8988T (cell line): ENCODE data around the gene PAXIP1.
"Not testable (repeated sequence)": the region's sequence is repeated elsewhere in the genome, so short reads cannot be mapped to it uniquely, and the experiment has no call there.

Source experiments
- DNase-seq: peaks from one replicate; pipeline ENCODE4 v3.0.0; 2011

PAXIP1 gene

DNA sequence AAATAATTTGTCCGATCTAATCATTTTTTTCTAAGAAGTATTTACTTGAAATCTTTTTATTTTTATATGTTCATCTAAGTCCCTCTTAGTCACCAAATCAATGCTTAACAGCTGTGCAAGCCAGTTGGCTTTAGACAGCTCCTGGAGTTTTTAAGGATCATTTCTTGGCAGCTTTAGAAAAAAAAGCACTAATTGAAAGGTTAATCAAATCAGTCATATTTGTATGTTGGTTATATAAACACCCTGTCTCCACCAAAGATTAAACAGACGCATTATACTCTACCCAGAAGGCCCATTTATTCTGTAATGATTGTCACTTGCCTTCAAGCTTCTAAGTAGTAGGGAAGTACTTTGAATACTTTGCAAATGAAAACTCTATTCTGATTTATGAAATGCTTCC lies 60.2 kb downstream of the PAXIP1 start:
- no peak for DNase-seq

DNA sequence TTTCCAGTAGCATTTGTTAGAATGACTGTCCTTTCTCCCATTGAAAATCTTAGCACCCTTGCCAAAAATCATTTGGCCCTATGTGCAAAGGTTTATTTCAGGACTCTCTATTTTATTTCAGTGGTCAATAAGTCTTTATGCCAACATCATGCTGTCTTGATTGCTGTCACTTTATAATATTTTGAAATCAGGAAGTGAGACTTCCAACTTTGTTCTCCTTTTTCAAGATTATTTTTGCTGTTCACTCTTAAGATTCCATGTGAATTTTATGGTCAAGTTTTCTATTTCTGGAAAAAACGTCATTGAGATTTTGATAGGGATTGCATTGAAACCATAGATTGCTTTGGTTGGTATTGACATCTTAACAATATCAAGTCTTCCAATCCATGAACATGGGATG lies 65.1 kb downstream of the PAXIP1 start:
- DNase-seq, result no peak

DNA sequence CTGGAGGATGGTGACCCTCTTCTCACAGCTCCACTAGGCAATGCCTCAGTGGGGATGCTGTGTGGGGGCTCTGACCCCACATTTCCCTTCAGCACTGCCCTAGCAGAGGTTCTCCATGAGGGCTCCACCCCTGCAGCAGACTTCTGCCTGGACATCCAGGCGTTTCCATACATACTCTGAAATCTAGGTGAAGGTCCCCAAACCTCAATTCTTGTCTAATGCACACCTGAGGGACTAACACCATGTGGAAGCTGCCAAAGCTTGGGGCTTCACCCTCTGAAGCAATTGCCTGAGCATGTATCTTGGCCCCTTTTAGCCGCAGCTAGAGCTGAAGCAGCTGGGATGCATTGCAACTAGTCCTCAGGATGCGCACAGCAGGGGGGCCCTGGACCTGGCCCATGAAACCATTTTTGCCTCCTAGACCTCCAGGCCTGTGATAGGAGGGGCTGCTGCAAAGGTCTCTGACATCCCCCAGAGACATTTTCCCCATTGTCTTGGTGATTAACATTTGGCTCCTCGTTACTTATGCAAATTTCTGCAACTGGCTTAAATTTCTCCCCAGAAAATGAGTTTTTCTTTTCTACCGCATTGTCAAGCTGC lies 68.5 kb downstream of the PAXIP1 start:
- not testable (repeated sequence) for DNase-seq

DNA sequence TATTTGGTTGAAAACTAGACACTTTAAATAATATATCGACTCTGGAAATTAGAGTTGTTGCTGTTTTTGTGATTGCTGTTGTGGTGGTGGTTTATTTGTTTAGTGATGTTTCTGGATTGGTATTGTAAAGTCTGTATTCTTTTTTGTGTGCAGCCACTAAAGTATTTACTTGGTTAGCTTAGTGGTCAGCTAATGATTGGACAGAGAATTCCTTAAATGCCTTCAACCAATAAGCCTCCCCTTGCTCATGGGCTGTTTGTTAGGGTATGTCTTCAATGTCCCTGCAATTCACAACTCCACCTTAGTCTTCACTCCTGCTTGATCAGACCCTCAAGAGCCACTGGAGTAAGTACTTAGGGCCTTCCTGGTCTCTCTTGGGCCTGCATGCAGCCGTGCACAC lies 71.0 kb downstream of the PAXIP1 start:
- DNase-seq, result no peak

DNA sequence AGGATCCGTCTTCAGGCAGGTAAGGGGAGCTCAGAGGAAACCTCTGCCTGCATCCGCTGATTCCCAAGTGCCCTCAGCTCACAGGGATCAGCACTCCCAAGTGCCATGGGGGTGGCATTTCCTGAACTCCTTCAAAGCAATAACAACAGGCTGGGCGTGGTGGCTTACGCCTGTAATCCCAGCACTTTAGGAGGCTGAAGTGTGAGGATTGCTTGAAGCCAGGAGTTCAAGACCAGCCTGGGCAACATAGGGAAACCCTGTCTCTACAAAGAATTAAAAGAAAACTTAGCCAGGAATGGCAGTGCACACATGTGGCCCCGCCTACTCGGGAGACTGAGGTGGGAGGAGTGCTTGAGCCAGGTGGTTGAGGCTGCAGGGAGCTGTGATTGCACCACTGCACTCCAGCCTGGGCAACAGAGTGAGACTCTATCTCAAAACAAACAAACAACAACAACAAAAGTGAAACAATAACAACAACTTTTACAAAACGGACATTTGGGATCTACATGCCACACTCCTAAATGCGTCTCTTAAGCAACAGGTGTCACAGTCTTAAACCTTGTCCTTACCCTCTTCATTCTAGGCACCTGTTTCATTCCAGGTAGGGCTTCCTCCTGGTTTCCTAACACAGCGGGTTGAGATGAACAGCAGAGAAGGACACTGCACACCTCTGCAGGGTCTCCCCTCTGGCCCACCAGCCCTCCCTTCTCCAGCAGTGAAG lies 73.8 kb downstream of the PAXIP1 start:
- DNase-seq, result no peak

DNA sequence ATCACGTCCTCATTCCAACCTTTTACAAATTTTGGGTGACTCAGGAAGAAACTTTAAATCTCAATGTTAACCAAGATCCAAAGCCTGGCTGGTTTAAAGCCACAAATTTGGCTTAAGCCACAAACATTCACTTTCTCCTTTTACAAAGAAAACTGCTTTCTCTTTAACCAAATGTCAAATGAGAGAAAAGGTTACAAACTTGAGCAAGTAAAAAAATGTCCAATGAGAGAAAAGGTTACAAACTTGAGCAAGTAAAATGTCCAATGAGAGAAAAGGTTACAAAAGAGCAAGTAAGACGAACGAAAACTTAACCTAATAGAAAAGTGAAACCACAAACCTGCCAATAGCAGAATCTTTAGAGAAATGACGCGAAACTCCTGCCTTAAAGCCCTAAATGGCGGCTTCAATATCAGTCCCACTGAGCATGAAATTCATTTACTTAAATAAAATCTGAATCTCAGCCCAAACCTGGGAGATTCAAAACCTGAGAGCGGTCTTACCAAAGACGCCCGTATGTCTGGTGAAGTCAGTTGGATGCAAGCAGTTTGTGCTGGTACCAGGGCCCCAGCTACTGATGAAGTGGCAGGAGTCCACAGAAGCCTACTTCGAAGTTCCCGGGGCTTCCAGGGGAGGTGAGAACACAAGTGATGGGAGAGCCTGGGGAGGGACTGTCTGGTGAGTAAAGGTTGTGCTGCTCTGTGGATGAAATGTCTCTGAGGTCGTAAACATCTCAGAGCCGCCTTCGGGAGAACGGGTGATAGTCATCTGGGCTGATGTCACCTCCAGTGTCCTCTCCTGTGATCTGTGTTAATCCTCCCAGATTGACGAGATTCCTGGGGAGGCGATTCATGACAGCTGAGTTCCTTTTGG lies 74.6 kb downstream of the PAXIP1 start:
- DNase-seq, result no peak

DNA sequence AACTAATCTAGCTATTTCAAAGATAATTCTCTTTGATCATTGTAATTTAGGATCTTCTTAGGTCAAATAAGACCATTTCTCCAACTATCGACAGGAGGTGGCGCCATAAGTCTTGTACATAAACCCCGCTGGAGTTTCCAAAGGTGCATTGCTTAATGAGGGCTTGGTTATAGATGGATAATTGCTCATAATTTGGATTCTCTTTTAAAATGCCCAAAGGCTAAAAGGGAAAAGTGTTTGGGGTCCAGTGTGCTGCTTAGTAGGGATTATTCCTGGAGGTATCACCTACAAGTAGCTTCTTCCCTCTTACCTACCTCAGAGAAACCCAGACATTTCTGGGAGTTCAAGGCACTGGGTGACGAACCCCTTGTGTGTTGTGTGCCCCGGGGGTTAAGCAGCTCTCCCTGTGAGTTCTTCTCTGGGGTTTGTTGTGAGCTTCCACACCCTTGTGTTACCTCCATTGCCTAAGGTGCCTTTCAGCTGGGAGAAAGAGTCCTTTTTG lies 75.2 kb downstream of the PAXIP1 start:
- no peak for DNase-seq

DNA sequence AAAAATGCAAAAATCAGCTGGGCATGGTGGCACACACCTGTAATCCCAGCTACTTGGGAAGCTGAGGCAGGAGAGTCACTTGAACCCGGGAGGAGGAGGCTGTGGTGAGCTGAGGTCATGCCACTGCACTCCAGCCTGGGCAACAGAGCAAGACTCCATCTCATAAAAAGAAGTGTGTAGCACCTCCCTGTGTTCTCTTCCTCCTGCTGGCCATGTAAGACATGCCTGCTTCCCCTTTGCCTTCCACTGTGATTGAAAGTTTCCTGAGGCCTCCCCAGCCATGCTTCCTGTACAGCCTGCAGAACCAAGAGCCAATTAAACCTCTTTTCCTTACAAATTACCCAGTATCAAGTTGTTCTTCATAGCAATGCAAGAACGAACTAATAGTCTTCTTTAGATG lies 80.5 kb downstream of the PAXIP1 start:
- DNase-seq, result not testable (repeated sequence)

DNA sequence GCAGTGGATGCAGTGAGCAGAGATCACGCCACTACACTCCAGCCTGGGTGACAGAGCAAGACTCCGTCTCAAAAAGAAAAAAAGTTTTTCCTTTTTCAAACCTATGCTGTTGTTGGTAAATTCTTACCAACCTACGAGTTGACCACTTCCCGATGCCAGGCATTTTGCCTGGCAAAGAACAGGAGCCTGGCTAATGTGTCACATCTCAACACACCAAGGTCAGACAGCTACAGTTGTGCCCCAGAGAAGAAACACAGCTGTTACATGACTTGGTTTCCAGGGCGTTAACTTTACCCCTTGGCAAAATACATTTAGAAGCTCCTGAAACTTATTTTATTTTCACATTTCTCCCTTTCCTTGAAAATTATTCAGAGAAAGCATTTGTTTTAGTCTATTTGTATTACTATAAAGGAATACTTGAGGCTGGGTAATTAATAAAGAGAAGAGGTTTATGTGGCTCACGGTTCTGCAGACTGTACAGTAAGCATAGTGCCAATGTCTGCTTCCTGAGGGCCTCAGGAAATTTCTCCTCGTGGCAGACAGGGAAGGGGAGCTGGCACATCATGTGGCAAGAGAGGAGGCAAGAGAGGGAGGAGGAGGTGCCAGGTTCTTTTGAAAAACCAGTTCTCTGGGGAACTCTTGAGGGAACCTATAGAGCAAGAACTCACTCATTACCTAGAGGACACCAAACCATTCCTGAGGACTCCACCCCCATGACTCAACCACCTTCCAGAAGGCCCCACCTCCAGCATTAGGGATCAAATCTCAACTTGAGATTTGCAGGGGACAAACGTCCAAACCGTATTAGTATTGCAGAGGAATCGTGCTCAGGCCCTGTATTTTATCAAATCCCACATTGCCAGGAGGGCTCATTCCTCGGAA lies 83.3 kb downstream of the PAXIP1 start:
- DNase-seq, result no peak

DNA sequence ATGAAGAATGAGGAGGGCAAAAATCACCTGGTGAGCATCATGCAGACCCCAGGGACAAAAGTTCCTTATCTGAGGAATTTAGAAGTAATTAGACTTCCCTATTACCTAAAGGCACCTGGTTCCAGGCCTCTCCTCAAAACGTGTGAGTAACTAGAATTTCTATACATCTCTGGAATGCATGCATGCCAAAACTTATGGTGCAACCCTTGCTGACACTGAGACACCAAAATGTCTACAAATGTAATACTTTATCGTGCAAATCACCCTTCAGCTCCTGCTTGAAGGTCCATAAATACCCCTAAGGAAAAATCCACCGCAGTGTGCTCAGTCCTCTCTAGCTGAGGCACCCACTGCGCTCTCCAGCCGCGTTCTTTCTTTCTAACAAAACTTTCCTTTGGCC lies 84.2 kb downstream of the PAXIP1 start:
- no peak for DNase-seq

DNA sequence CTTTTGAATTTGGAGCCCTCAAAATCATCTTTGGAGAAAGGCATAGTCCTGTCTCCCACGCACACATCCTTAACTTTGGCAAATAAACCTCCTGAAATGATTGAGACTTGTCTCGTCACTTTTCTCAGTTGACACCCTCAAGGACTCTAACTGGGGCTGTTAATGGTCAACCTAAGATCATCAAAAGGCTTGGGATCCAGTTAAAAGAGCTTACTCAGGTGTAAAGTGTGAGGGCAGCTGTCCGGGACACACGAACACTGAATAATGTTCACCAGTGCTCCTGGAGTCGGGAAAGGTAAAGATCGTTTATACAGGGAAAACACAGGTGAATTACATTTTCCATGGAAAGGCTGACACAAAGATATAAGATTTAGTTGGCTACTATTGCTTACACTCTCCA lies 84.7 kb downstream of the PAXIP1 start:
- no peak for DNase-seq

DNA sequence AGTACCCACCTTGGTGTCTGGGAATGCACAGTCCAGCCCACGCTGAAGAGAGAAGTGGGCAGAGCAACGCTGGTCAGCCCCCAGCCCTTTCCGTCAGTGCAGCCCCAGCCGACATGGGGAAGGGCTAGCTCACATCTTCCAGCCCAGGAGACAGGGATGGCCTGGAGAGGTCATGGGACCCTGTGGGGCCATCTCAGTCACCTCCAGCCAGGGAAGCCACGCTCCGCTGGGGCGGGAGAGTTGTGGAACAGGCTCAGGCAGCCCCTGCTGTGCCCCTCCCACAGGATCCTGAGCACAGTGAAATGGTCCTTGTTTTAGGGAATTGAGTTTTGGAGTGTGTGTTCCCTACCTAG lies 85.1 kb downstream of the PAXIP1 start:
- DNase-seq, result no peak

DNA sequence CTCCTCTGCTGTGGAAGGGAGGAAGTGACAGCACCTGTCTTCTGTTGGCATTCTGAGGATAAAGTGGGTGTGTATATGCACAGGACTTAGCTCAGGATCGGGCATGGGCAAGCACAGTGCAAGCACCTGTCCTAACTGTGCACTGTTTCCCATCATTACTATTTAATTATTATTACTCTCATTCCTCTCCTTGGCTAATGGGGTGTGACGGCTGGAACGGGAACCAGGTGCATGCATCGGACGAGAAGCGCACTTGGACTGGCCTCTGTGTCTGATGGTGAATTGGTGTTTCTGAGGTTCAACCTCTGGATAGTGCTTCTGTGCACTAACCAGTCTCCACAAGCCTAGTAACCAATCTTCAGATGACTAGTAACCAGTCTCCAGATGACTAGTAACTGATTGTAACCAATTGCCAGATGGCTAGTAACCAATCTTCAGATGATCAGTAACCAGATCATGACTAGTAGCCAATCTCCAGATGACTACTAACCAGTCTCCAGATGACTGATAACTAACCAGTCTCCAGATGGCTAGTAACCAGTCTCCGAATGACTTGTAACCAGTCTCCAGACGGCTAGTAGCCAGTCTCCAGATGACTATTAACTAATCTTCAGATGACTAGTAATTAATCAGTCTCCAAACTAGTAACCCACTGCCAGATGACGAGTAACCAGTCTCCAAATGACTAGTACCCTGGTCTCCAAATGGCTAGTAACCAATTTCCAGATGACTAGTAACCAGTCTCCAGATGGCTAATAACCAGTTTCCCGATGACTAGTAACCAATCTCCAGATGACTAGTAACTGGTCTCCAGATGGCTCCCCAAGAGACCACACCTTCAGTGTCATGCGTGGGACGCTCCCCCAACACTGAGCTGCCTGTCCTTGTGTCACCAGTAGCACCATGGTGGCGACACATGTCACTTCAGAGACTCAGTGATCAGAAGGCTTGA lies 85.8 kb downstream of the PAXIP1 start:
- DNase-seq, result no peak

DNA sequence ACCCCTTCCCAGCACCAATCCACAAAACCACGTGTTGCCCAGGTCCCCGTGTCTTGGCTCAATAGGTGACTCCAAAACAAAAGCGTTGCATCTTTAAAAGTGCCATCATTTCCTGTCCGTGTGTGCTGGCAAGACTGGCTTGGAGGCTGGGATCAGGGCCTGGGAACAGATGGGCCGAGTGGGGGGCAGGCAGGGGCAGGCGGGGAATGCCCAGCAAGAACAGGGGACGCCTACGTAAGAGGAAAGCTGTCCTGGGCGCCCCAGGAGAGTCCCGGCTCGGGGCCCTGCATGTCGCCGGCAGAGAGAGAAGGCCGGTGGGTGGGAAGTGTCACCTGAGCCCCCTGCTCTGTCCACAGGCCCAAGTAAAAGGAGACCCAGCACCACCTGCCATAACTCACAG lies 86.5 kb downstream of the PAXIP1 start:
- DNase-seq, result no peak

DNA sequence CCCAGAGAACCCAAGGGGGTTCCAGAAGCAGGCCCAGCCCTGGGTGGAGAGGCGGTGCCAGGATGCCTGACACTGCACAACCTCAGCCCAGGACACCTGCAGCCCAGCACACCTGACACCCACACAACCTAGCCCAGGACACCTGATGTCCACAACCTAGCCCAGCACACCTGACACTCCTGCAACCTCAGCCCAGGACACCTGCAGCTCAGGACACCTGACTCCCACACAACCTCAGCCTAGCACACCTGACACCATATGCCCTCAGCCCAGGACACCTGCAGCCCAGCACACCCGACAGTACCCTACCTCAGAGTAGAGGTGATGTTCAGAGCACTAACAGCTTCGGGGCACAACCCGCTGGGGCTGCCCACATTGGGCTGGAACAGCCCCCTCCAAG lies 87.3 kb downstream of the PAXIP1 start:
- no peak for DNase-seq

DNA sequence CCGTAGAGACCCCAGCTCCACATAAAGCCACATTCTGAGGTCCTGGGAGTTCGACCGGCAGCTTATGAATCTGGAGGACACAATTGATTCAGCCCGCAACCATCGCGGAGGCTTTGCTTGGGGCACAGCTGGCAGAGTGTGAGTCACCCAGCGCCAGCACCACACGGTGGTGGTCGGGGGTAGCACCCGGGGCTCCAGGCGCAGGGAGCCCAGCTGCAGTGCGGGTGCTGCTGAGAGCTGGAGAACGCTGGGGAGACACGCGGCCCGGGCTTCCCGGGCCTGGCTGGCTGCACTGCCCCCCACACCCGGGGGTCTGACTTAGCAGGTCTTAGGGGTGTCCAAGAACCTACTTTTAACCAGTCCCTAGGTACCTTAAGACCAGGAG lies 87.9 kb downstream of the PAXIP1 start:
- DNase-seq, result no peak

DNA sequence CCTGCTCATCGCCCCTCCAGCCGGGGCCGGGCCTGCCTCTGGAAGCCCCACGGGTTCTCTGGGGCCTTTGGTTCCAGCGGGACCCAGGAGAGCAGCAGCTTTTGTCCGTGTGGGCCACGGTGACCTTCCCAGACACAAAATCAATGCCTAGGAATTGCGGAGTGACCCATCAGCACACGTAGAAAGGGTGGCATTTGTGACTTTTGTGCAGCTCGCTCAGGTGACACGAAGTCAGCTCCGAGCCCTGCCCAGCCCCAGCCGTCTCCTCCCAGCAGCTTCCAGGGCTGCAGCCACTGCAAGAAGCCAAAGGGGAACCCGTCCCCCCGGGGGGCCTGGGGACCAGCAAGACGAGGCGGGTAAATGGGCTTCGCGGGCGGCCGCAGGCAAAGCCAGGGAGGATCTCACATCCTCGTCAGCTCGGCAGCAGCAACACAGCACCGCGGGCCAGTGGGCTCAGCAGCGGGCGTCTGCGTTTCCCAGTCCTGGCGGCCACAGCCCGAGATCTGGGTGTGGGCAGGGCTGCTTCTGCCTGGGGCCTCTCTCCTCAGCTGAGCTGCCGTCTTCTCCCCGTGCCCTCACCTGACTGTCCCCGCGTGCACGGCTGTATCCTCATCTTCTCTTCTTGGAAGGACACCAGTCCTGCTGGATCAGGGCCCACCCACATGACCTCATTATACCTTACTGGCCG lies 88.5 kb downstream of the PAXIP1 start:
- DNase-seq, result no peak

DNA sequence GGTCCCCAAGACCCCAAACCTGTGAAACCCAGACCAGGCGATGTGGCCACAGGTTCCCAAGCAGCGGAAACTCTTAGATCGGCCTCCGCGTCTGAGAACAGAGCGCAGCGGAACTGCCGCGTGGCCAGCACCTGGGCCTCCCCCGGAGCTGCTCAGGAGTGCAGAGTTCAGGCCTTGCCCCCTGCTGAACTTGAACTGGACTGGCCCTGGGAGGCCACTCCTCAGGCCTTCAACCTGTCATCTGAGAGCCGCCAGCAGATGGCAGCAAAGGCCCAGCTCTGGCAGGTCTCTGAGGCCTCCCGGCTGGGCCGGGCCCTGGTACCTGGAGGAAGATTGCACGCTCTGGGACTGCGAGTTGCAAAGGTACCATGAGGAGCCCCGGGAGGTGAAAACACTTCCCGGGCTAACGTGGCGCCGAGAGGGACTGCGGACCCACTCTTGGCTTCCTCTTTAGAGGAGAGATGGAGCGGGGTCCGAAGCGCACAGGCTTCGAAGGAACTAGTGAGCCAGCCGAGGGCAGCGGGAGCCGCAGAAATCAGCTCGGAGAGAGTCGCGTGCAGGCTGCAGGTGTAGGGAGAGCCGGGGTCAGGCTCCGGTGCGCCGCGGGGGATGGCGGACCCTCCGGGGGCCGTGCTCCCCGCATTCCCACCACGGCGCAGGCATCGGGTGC lies 89.2 kb downstream of the PAXIP1 start:
- DNase-seq, result peak; percentile 58

DNA sequence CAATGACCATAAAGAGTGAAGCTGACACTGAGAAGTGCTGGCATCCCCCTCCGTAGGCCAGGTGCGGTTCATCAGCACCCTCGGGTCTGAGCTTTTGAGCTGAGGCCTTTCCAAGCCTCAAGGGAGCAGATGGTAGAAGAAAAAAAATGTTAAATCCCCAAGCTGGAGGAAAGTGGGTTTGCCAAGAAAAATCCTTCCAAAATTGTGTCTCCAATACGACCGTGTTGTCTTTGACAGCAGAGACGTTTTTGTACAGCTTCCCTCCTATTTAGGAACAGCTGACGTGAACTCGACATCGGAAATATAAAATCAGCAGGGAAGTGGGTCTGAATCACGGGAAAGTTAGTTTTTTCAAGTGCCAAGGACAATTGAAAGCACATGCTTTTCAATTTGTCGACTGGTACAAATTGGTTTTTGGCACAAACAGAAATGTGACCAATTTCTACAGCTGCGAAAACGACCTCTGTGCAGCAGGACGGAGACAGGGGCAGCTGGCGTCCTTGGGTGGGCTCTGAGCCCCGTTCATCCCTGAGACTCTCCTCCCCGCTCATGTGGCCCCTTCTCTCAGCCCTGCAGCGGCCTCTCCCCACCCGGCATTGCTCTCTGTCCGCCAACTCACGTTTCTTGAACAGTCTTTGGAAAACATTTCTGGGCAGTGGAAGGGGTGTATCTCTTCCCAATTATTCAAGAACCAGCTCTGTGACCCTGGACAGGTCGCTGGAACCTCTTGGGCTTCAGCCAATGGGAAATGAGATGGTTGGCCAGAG lies 89.9 kb downstream of the PAXIP1 start:
- no peak for DNase-seq
